ENCODE data around the gene RHOF.

RHOF gene

DNA sequence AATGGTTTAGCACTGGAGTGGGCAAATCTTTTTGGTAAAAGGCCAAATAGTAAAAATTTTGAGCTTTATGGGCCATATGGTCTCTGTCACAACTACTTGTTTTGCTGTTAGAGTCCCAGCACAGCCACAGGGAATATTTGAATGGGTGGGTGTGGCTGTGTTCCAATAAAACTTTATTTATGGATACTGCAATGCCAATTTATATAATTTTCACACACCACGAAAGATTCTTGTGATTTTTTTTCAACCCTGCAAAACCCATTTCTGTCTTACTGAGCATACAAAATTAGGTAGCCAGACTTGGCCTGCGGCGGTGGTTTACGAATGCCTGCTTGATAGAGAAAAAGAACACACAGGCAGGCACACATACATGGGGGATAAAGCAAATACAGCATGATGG lies 52.6 kb downstream of the RHOF start:
- no peak for DNase-seq

DNA sequence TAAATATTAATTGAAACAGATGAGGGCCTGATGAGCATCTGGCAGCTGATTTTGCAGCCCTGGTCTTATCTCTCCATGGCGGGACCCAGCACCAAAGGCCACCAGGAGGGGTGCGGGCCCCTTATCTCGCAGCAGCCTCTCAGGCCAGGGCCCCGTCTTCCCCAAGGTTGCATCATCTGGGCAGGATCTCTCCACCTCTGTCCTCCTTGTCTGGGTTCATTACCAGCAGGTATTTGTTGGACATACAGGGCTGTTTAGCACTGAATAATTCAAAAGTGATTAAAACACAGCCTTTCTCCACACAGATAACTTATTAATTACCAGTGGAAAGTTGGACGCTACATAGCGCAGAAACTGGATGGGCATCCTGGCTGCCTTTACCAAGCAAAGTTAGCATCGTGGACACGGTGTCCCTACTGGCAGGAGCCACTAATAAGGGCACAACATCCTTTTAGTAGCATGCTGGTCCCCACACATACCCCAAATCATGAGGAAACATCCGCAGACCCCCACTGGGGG lies 55.1 kb downstream of the RHOF start:
- DNase-seq: no peak

DNA sequence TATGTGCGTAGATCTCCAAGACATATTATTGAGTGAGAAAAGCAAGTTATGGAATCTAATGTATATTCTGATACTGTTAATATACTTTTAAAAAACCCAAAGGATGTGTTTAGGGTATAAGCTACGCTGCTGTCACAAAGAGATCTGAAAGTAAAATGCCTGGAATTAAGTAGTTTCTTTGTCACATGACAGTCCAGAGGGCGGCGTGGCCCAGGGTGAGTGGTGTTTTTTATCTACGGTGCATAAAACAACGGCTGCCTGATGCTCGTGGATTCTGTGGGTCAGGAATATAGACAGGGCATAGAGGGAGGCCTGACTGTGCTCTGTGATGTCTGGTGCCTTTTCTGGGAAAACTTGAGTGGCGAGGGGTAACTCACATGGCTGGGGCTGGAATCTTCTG lies 59.6 kb downstream of the RHOF start:
- no peak for DNase-seq

DNA sequence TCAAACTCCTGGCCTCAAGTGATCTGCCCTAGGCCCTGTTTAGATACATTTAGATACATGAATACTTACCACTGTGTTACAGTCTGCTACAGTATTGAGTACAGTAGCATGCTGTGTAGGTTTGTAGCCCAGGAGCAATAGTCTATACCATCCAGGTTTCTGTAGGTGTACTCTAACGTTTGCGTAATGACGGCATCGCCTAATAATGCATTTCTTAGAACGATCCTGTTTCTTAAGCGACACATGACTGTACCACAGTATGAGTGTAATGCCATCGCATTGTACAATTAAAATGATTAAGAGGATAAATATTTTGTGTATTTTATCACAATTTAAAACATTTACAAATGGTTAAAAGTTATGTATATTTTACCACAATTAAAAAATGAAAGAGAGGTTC lies 62.0 kb downstream of the RHOF start:
- DNase-seq: no peak

DNA sequence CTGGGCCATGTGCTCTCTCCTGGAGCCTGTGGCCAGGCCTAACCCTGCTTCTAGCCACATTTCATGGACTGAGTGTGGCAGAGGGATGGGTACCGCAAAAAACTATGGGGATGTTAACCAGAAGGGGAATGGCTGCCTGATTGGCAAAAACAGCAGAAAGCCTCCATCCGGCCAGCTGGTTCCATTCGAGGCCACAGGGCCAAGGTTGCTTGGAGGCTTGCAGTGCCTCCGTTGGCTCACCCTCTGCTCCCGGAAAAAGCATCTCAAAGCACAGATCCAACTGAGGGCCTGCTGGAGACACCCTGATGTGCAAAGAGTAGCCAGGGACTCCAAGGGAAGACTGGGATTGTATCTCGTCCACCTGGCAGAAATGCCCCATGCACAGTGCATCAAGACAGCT lies 64.5 kb downstream of the RHOF start:
- DNase-seq: no peak
